ENCODE data around the gene CACNA1D. TPM values are rescaled to one million over a fixed set of nuclear protein-coding genes. Genes with fewer than 3 reads are reported as not detected.

Gene CACNA1D
- total RNA-seq, 1 experiment from 2014 or later, result not detected

- H3K4me1 ChIP-seq (ENCODE audit: insufficient read depth, low read length, poor library complexity, severe bottlenecking), result no peaks in the 10 kb centered on the region
- intact Hi-C loops (cut with micrococcal nuclease; ENCODE audit: unreplicated experiment), result no loop called here
- H3K36me3 ChIP-seq (ENCODE audit: insufficient read depth, low read length, poor library complexity, severe bottlenecking), result no peaks in the 10 kb centered on the region
- ChIA-PET CTCF (no interaction called here), POLR2A (ENCODE audit: low non-redundant PET) (no interaction called here)
- H3K27ac ChIP-seq (ENCODE audit: low read depth, low read length, poor library complexity, severe bottlenecking), result no peak overlapping the region
- no peaks in the 10 kb centered on the region for H3K9me3 ChIP-seq (ENCODE audit: low read depth, low read length, poor library complexity, severe bottlenecking)
- no peak for DNase-seq (ENCODE audit: low spot score)
- TF ChIP-seq CTCF (conservative IDR thresholded peaks at IDR 0.05; ENCODE audit: low read depth, low read length) (no peak), EZH2 (IDR thresholded peaks at IDR 0.05; ENCODE audit: borderline replicate concordance, low read depth, low read length, poor library complexity, severe bottlenecking) (no peak)
- H3K27me3 ChIP-seq (replicated peaks; ENCODE audit: insufficient read depth, low read depth, low read length, poor library complexity), result no peaks in the 10 kb centered on the region
- H3K4me3 ChIP-seq (ENCODE audit: low read depth, low read length, poor library complexity, severe bottlenecking), result no peak overlapping the region
- no TSS peak for BruUV-seq (replicated peaks)
Measured at GRCh38 chr3:53524566-53524965, 30.2 kb downstream of the CACNA1D start.

- H3K4me1 ChIP-seq (ENCODE audit: insufficient read depth, low read length, poor library complexity, severe bottlenecking), result no peaks in the 10 kb centered on the region
- no peaks in the 10 kb centered on the region for H3K27me3 ChIP-seq (replicated peaks; ENCODE audit: insufficient read depth, low read depth, low read length, poor library complexity)
- no peak overlapping the region for H3K27ac ChIP-seq (ENCODE audit: low read depth, low read length, poor library complexity, severe bottlenecking)
- no TSS peak for BruUV-seq (replicated peaks)
- no peak overlapping the region for H3K4me3 ChIP-seq (ENCODE audit: low read depth, low read length, poor library complexity, severe bottlenecking)
- H3K9me3 ChIP-seq (ENCODE audit: low read depth, low read length, poor library complexity, severe bottlenecking), result no peaks in the 10 kb centered on the region
- intact Hi-C loops (cut with micrococcal nuclease; ENCODE audit: unreplicated experiment), result no loop called here
- POLR2A ChIA-PET (ENCODE audit: low non-redundant PET), result no interaction called here
- H3K36me3 ChIP-seq (ENCODE audit: insufficient read depth, low read length, poor library complexity, severe bottlenecking), result no peaks in the 10 kb centered on the region
- CTCF ChIA-PET, result no interaction called here
- TF ChIP-seq EZH2 (IDR thresholded peaks at IDR 0.05; ENCODE audit: borderline replicate concordance, low read depth, low read length, poor library complexity, severe bottlenecking) (no peak), CTCF (conservative IDR thresholded peaks at IDR 0.05; ENCODE audit: low read depth, low read length) (no peak)
- no peak for DNase-seq (ENCODE audit: low spot score)
Measured at GRCh38 chr3:53525765-53526703, 31.6 kb downstream of the CACNA1D start.

GRCh38 chr3:53526704-53527055 is 32.3 kb downstream of the CACNA1D start:
- ChIA-PET POLR2A (ENCODE audit: low non-redundant PET) (no interaction called here), CTCF (no interaction called here)
- H3K27ac ChIP-seq (ENCODE audit: low read depth, low read length, poor library complexity, severe bottlenecking), result no peak overlapping the region
- H3K9me3 ChIP-seq (ENCODE audit: low read depth, low read length, poor library complexity, severe bottlenecking), result no peaks in the 10 kb centered on the region
- DNase-seq (ENCODE audit: low spot score), result no peak
- H3K4me3 ChIP-seq (ENCODE audit: low read depth, low read length, poor library complexity, severe bottlenecking), result no peak overlapping the region
- no TSS peak for BruUV-seq (replicated peaks)
- intact Hi-C loops (cut with micrococcal nuclease; ENCODE audit: unreplicated experiment), result no loop called here
- no peaks in the 10 kb centered on the region for H3K27me3 ChIP-seq (replicated peaks; ENCODE audit: insufficient read depth, low read depth, low read length, poor library complexity)
- H3K36me3 ChIP-seq (ENCODE audit: insufficient read depth, low read length, poor library complexity, severe bottlenecking), result no peaks in the 10 kb centered on the region
- H3K4me1 ChIP-seq (ENCODE audit: insufficient read depth, low read length, poor library complexity, severe bottlenecking), result no peaks in the 10 kb centered on the region
- TF ChIP-seq EZH2 (IDR thresholded peaks at IDR 0.05; ENCODE audit: borderline replicate concordance, low read depth, low read length, poor library complexity, severe bottlenecking) (no peak), CTCF (conservative IDR thresholded peaks at IDR 0.05; ENCODE audit: low read depth, low read length) (no peak)

All from A673 (cell line).